Esophagus muscularis mucosa (tissue), 4 donors: ENCODE results near the gene TOE1. TPM values are rescaled to one million over a fixed set of nuclear protein-coding genes. Genes with fewer than 3 reads are reported as not detected.

Source experiments
- DNase-seq: peaks from one replicate; pipeline ENCODE4 v3.0.0-alpha.2; 2017; ENCODE audit errors: extremely low spot score
- H3K27ac ChIP-seq, 4 donors: fragments of 200-600 bp; sonication (generic); replicated peaks in 1 of 4; 1 replicate in 3 of 4; 2 replicates in 1 of 4; pipeline ENCODE4 v1.5.1; 2016 to 2019; ENCODE audit warnings: mild to moderate bottlenecking in 1 of 4
- H3K27me3 ChIP-seq, 4 donors: fragments of 200-600 bp; sonication (generic); one replicate each; pipeline versions ENCODE4 v1.5.1 to v1.6.0; 2016 to 2019
- H3K36me3 ChIP-seq, 4 donors: fragments of 200-600 bp; sonication (generic); one replicate each; pipeline ENCODE4 v1.5.1; 2016 to 2019
- H3K4me1 ChIP-seq, 4 donors: fragments of 200-600 bp; sonication (generic); one replicate each; pipeline ENCODE4 v1.5.1; 2016 to 2019
- H3K4me3 ChIP-seq, 4 donors: fragments of 200-600 bp; sonication (generic); 1 replicate in 2 of 4; 2 replicates in 2 of 4; pipeline ENCODE4 v1.5.1; 2016 to 2019; ENCODE audit warnings: mild to moderate bottlenecking in 4 of 4, moderate library complexity in 1 of 4
- H3K9me3 ChIP-seq, 4 donors: fragments of 200-600 bp; sonication (generic); 1 replicate in 3 of 4; 2 replicates in 1 of 4; pipeline ENCODE4 v1.5.1; 2016 to 2019
- CTCF ChIP-seq, 3 experiments: fragments of 200-600 bp in 2 of 3; fragments of 450-650 bp in 1 of 3; sonication (generic) in 2 of 3; IDR thresholded peaks; one replicate each; pipeline ENCODE4 v1.5.1; 2017 to 2019; ENCODE audit warnings: antibody characterized with exemption in 3 of 3, mild to moderate bottlenecking in 2 of 3, moderate library complexity in 1 of 3
- EP300 ChIP-seq: sonication (generic); formaldehyde crosslinking; IDR thresholded peaks from one replicate; pipeline ENCODE4 v1.6.1; 2017; ENCODE audit warnings: antibody characterized with exemption
- POLR2A ChIP-seq: fragments of 450-650 bp; IDR thresholded peaks from one replicate; pipeline ENCODE4 v1.6.1; 2017; ENCODE audit warnings: antibody characterized with exemption, moderate library complexity, mild to moderate bottlenecking, low read depth
- POLR2AphosphoS5 ChIP-seq, 2 donors: sonication (generic); formaldehyde crosslinking; IDR thresholded peaks; one replicate each; pipeline ENCODE4 v1.6.1; 2017; ENCODE audit warnings: antibody characterized with exemption in 2 of 2
- WGBS: methylation state at CpG from one replicate; pipeline ENCODE4 v1.1.5; 2018; 5-methylcytosine and 5-hydroxymethylcytosine counted together
- intact Hi-C: fragments of 100-400 bp; cut with DNase I; formaldehyde crosslinking; loops from one replicate; pipeline ENCODE4 v1.15.1; 2023
- total RNA-seq, 4 donors: library from RNA; depleted of rRNA; stranded (reverse); fragments of >200 nt; gene quantifications; one replicate each; pipeline versions ENCODE4 v1.1.0 to v1.2.1, GENCODE V29; 2016

TOE1 gene
- total RNA-seq, 4 donors from 2014 or later = 5.0 to 11.8 (median 7.6) TPM

GRCh38 chr1:45348020-45348419 lies 8.1 kb downstream of the TOE1 start:
- TF ChIP-seq CTCF (IDR thresholded peaks at IDR 0.05) (no peak), POLR2AphosphoS5 (IDR thresholded peaks at IDR 0.05) (no peak), EP300 (no peak), POLR2A (no peak)
- H3K4me3 ChIP-seq = no peak overlapping the region
- intact Hi-C loops = no loop called here
- no peak for DNase-seq
- 94% methylated on average over 2 of the region's 2 CpGs for WGBS
- H3K27me3 ChIP-seq = no peaks in the 10 kb centered on the region
- no peaks in the 10 kb centered on the region for H3K9me3 ChIP-seq
- peaks cover 19 to 25% (median 22%) of the 10 kb centered on the region in 4 donors for H3K4me1 ChIP-seq
- H3K36me3 ChIP-seq = peaks cover 7 to 33% (median 29%) of the 10 kb centered on the region in 4 donors
- peak overlapping the region; percentile 62 to 74 (median 72) for H3K27ac ChIP-seq

GRCh38 chr1:45348609-45348965 lies 8.6 kb downstream of the TOE1 start:
- H3K27ac ChIP-seq = peak overlapping the region; percentile 62 to 74 (median 72)
- H3K27me3 ChIP-seq = no peaks in the 10 kb centered on the region
- peaks cover under 1 to 27% (median 23%) of the 10 kb centered on the region in 4 donors for H3K36me3 ChIP-seq
- TF ChIP-seq POLR2AphosphoS5 (IDR thresholded peaks at IDR 0.05) (no peak), EP300 (no peak), POLR2A (no peak), CTCF (IDR thresholded peaks at IDR 0.05) (no peak)
- H3K4me3 ChIP-seq = no peak overlapping the region
- no peak for DNase-seq
- 18% methylated on average over 1 of the region's 1 CpG for WGBS
- no peaks in the 10 kb centered on the region for H3K9me3 ChIP-seq
- intact Hi-C loops = no loop called here
- H3K4me1 ChIP-seq = peaks cover 19 to 25% (median 22%) of the 10 kb centered on the region in 4 donors

- H3K27ac ChIP-seq = peak overlapping the region; percentile 62 to 74 (median 72)
- H3K27me3 ChIP-seq = no peaks in the 10 kb centered on the region
- no peaks in the 10 kb centered on the region for H3K9me3 ChIP-seq
- 30% methylated on average over 3 of the region's 3 CpGs for WGBS
- no peak for DNase-seq
- peaks cover 19 to 25% (median 22%) of the 10 kb centered on the region in 4 donors for H3K4me1 ChIP-seq
- intact Hi-C loops = no loop called here
- TF ChIP-seq POLR2A (no peak), EP300 (no peak), POLR2AphosphoS5 (IDR thresholded peaks at IDR 0.05) (peak; percentile 20 to 29), CTCF (IDR thresholded peaks at IDR 0.05) (no peak)
- H3K36me3 ChIP-seq = peaks cover 0 to 21% (median 18%) of the 10 kb centered on the region in 4 donors
- H3K4me3 ChIP-seq = no peak overlapping the region
Measured at GRCh38 chr1:45348966-45349677, 9.2 kb downstream of the TOE1 start.

GRCh38 chr1:45351508-45351907 lies 11.5 kb downstream of the TOE1 start:
- H3K9me3 ChIP-seq = no peaks in the 10 kb centered on the region
- no peak overlapping the region for H3K4me3 ChIP-seq
- DNase-seq = no peak
- TF ChIP-seq CTCF (IDR thresholded peaks at IDR 0.05) = no peak
- no peak for TF ChIP-seq POLR2AphosphoS5 (IDR thresholded peaks at IDR 0.05)
- TF ChIP-seq EP300 = no peak
- TF ChIP-seq POLR2A = no peak
- intact Hi-C loops = no loop called here
- H3K27me3 ChIP-seq = no peaks in the 10 kb centered on the region
- peaks cover 19 to 25% (median 22%) of the 10 kb centered on the region in 4 donors for H3K4me1 ChIP-seq
- no peak overlapping the region for H3K27ac ChIP-seq
- H3K36me3 ChIP-seq = no peaks in the 10 kb centered on the region
- WGBS = 89% methylated on average over 5 of the region's 5 CpGs
